Measurements from ENCODE around the gene NIPA2. TPM values are rescaled to one million over a fixed set of nuclear protein-coding genes. Genes with fewer than 3 reads are reported as not detected.

Gene NIPA2
- total RNA-seq, 1 experiment from 2014 or later, result 77.9 TPM

- Histone ChIP-seq H4K20me1 (ENCODE audit: control insufficient read depth, insufficient read depth, insufficient read length) (peaks cover 3% of the 10 kb centered on the region), H3K56ac (ENCODE audit: insufficient read length, low read depth, low read length) (no peak overlapping the region), H2AK5ac (ENCODE audit: insufficient read length, low read length) (no peak overlapping the region), H3K9me3 (ENCODE audit: control insufficient read depth, low read depth, low read length) (no peaks in the 10 kb centered on the region), H4K91ac (ENCODE audit: insufficient read length, low read depth, low read length) (no peak overlapping the region), H3K27ac (ENCODE audit: insufficient read length, low read depth, low read length) (no peak overlapping the region), H3K23ac (ENCODE audit: insufficient read length, low read depth, low read length) (no peak overlapping the region), H3K9ac (ENCODE audit: extremely low read depth, insufficient read length, low read length) (no peak overlapping the region), H3T11ph (ENCODE audit: low read length) (no peak overlapping the region), H3K4me1 (ENCODE audit: insufficient read depth, low read length) (peaks cover 9% of the 10 kb centered on the region; the same call in 1 of the 2 replicates), H4K8ac (replicated peaks; ENCODE audit: insufficient read length, low read depth, low read length) (no peak overlapping the region), H4K5ac (ENCODE audit: insufficient read length, low read depth, low read length) (no peak overlapping the region), H2BK15ac (ENCODE audit: low read depth, low read length) (no peak overlapping the region), H2BK5ac (ENCODE audit: insufficient read length, low read length) (no peak overlapping the region), H3K4me2 (ENCODE audit: insufficient read depth, insufficient read length, low read length) (no peak overlapping the region), H3K27me3 (ENCODE audit: insufficient read depth, low read length) (no peaks in the 10 kb centered on the region), H3K23me2 (ENCODE audit: insufficient read length, low read depth, low read length, poor library complexity, severe bottlenecking) (no peaks in the 10 kb centered on the region), H3K79me2 (ENCODE audit: insufficient read depth, low read length) (no peaks in the 10 kb centered on the region), H2BK20ac (ENCODE audit: low read depth, low read length, poor library complexity, severe bottlenecking) (no peak overlapping the region), H3K18ac (ENCODE audit: insufficient read length, low read depth, low read length) (no peak overlapping the region), H2BK12ac (ENCODE audit: insufficient read length, low read depth, low read length) (no peak overlapping the region), H2AFZ (ENCODE audit: low read length) (no peak overlapping the region), H3K4ac (ENCODE audit: low read depth, low read length) (no peak overlapping the region), H2BK120ac (ENCODE audit: low read depth, low read length, poor library complexity, severe bottlenecking) (no peak overlapping the region), H3K14ac (ENCODE audit: insufficient read depth, low read length) (no peak overlapping the region; the same call in 1 of the 2 replicates), H3K79me1 (ENCODE audit: insufficient read depth, low read depth, low read length, poor library complexity, severe bottlenecking) (no peaks in the 10 kb centered on the region)
- peaks cover 15 to 24% of the 10 kb centered on the region in 2 experiments for H3K4me1 Mint-ChIP-seq
- peaks cover 28 to 52% (median 30%) of the 10 kb centered on the region in 3 experiments; a peak in 6 of 7 replicates for H3K36me3 Mint-ChIP-seq (ENCODE audit: insufficient read depth in 1 of 3, low read depth in 3 of 3)
- TF ChIP-seq CTCF (conservative IDR thresholded peaks at IDR 0.05), result no peak
- WGBS (ENCODE audit: extremely low coverage, insufficient read length, low lambda C conversion rate), result no CpG with 5 or more reads among the region's 29 CpGs
- peaks cover under 1% of the 10 kb centered on the region; the same call in 1 of the 2 replicates for H3K27me3 Mint-ChIP-seq (ENCODE audit: low read depth)
- H3K4me3 Mint-ChIP-seq, result no peak overlapping the region
- no peak overlapping the region for H3K27ac Mint-ChIP-seq
- H3K9me3 Mint-ChIP-seq, result no peaks in the 10 kb centered on the region
- no peak for DNase-seq
Measured at GRCh38 chr15:22823495-22824128, 14.9 kb upstream of the NIPA2 start.

Data from H9 (cell line).